ENCODE results near the gene CCDC183. TPM values are rescaled to one million over a fixed set of nuclear protein-coding genes. Genes with fewer than 3 reads are reported as not detected.

CCDC183 gene
- polyA plus RNA-seq, 1 donor (not counting 4 experiments of a cell fraction or from before 2014, with no cell fraction given), result 0.03 TPM

DNA sequence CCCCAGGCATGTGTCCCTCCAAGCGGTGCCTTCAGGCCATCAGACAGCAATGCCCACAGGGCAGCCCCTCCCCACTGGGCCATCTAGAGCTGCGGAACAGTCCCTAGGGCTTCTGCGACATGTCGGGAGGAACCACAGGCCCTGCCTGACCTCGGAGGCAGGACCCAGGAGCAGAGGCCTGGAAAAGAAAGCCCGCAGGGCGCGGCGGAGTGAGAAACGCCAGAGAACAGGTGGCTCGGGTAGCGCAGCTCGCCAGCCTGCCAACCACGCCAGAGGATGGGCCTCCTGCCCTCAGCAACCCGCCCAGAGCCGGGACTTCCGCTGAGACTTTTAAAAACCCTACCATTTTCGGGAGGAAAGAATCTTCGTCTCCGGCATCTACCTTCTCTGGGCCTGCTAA is 38.8 kb upstream of the CCDC183 start:
- H3K27ac ChIP-seq (ENCODE audit: control insufficient read depth, insufficient read depth, low read length), result no peak overlapping the region
- dilution Hi-C loops (cut with MboI; ENCODE audit: extremely low pct_ligation_motif_present, low sequenced_read_pairs), result no loop called here
- FAIRE-seq, result no peak
- no peaks in the 10 kb centered on the region for H3K9me1 ChIP-seq (ENCODE audit: control insufficient read depth, extremely low read depth, insufficient read depth, low read length)
- H3K36me3 ChIP-seq (ENCODE audit: control insufficient read depth in 2 of 2, extremely low read depth in 1 of 2, insufficient read depth in 2 of 2, low read length in 2 of 2), result no peaks in the 10 kb centered on the region
- no peak overlapping the region for H3K4me2 ChIP-seq (ENCODE audit: control insufficient read depth, extremely low read depth, insufficient read depth, low read depth, low read length)
- TF ChIP-seq, protein P1, sequence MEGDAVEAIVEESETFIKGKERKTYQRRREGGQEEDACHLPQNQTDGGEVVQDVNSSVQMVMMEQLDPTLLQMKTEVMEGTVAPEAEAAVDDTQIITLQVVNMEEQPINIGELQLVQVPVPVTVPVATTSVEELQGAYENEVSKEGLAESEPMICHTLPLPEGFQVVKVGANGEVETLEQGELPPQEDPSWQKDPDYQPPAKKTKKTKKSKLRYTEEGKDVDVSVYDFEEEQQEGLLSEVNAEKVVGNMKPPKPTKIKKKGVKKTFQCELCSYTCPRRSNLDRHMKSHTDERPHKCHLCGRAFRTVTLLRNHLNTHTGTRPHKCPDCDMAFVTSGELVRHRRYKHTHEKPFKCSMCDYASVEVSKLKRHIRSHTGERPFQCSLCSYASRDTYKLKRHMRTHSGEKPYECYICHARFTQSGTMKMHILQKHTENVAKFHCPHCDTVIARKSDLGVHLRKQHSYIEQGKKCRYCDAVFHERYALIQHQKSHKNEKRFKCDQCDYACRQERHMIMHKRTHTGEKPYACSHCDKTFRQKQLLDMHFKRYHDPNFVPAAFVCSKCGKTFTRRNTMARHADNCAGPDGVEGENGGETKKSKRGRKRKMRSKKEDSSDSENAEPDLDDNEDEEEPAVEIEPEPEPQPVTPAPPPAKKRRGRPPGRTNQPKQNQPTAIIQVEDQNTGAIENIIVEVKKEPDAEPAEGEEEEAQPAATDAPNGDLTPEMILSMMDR (optimal IDR thresholded peaks at IDR 0.05 in 1 of 3, IDR thresholded peaks at IDR 0.05 in 1 of 3, conservative IDR thresholded peaks at IDR 0.05 in 1 of 3; ENCODE audit: extremely low read depth in 1 of 3, insufficient read depth in 2 of 3, low read length in 3 of 3), result no peak
- TF ChIP-seq EZH2 (IDR thresholded peaks at IDR 0.05; ENCODE audit: low read length), result no peak
- no peak overlapping the region for H3K9ac ChIP-seq (ENCODE audit: control insufficient read depth, extremely low read depth, insufficient read depth, low read length)
- peaks cover 12% of the 10 kb centered on the region for H3K27me3 ChIP-seq (ENCODE audit: control insufficient read depth, extremely low read depth, insufficient read depth, low read length)
- no peaks in the 10 kb centered on the region for H3K79me2 ChIP-seq (ENCODE audit: control insufficient read depth, insufficient read depth, low read length)
- H4K20me1 ChIP-seq (ENCODE audit: control insufficient read depth, extremely low read depth, insufficient read depth, low read length), result no peaks in the 10 kb centered on the region
- H2AFZ ChIP-seq (ENCODE audit: control insufficient read depth, low read length), result no peak overlapping the region
- no peak for DNase-seq (ENCODE audit: low read depth, low spot score)
- H3K9me3 ChIP-seq (ENCODE audit: control insufficient read depth, low read depth, low read length), result peaks cover 5% of the 10 kb centered on the region
- H3K4me3 ChIP-seq (ENCODE audit: control insufficient read depth in 2 of 3, extremely low read depth in 1 of 3, insufficient read depth in 2 of 3, low read depth in 1 of 3, low read length in 3 of 3), result no peak overlapping the region
- H3K4me1 ChIP-seq (ENCODE audit: control insufficient read depth, extremely low read depth, insufficient read depth, low read length), result no peaks in the 10 kb centered on the region

DNA sequence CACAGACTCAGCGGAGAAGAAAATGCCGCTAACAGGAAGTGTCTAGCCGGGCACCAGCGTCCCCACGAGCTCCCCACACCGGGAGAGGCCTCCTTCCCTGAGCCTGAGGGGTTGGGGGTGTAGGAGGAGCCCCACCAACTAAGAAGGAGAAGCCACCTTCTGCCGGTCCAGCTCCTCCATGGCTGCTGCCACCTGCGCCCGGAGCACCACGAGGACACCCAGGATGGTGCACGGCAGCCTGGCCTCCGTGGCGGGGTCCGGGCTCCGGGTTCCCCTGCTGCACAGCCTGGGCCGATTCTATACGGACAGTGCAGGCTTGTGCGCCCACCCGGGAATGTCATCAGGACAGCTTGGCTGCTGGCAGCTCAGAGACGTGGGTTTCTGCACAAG is 38.4 kb upstream of the CCDC183 start:
- H3K4me2 ChIP-seq (ENCODE audit: control insufficient read depth, extremely low read depth, insufficient read depth, low read depth, low read length), result no peak overlapping the region
- DNase-seq (ENCODE audit: low read depth, low spot score) (no peak), FAIRE-seq (no peak)
- H3K79me2 ChIP-seq (ENCODE audit: control insufficient read depth, insufficient read depth, low read length), result no peaks in the 10 kb centered on the region
- H3K4me3 ChIP-seq (ENCODE audit: control insufficient read depth in 2 of 3, extremely low read depth in 1 of 3, insufficient read depth in 2 of 3, low read depth in 1 of 3, low read length in 3 of 3), result no peak overlapping the region
- dilution Hi-C loops (cut with MboI; ENCODE audit: extremely low pct_ligation_motif_present, low sequenced_read_pairs), result no loop called here
- H2AFZ ChIP-seq (ENCODE audit: control insufficient read depth, low read length), result no peak overlapping the region
- no peaks in the 10 kb centered on the region for H3K36me3 ChIP-seq (ENCODE audit: control insufficient read depth in 2 of 2, extremely low read depth in 1 of 2, insufficient read depth in 2 of 2, low read length in 2 of 2)
- H3K9me1 ChIP-seq (ENCODE audit: control insufficient read depth, extremely low read depth, insufficient read depth, low read length), result no peaks in the 10 kb centered on the region
- H3K27me3 ChIP-seq (ENCODE audit: control insufficient read depth, extremely low read depth, insufficient read depth, low read length), result peaks cover 12% of the 10 kb centered on the region
- no peak overlapping the region for H3K9ac ChIP-seq (ENCODE audit: control insufficient read depth, extremely low read depth, insufficient read depth, low read length)
- H3K9me3 ChIP-seq (ENCODE audit: control insufficient read depth, low read depth, low read length), result peaks cover 5% of the 10 kb centered on the region
- H4K20me1 ChIP-seq (ENCODE audit: control insufficient read depth, extremely low read depth, insufficient read depth, low read length), result no peaks in the 10 kb centered on the region
- no peak overlapping the region for H3K27ac ChIP-seq (ENCODE audit: control insufficient read depth, insufficient read depth, low read length)
- H3K4me1 ChIP-seq (ENCODE audit: control insufficient read depth, extremely low read depth, insufficient read depth, low read length), result no peaks in the 10 kb centered on the region
- TF ChIP-seq EZH2 (IDR thresholded peaks at IDR 0.05; ENCODE audit: low read length), result no peak

DNA sequence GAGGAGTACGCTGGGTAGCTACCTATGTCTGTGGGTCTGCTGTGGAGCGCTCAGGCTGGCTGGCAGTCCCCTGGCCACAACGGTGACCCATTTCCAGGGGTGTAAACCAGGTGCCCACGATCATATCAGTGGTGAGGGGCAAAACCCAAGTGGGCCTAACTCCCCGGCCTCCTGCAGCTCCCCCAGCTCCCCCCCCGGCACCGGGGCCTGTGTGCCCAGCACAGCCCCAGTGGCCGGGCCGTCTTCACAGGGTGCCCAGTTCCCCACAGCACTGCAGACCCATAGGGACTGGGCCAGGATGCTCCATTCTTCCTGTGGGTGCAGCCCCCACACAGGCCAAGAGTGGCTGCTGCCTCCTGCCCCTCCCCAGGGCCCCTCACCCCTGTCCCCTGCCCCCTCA is 37.1 kb upstream of the CCDC183 start:
- no peak for DNase-seq (ENCODE audit: low read depth, low spot score)
- Histone ChIP-seq H2AFZ (ENCODE audit: control insufficient read depth, low read length) (no peak overlapping the region), H3K9me1 (ENCODE audit: control insufficient read depth, extremely low read depth, insufficient read depth, low read length) (no peaks in the 10 kb centered on the region), H3K27ac (ENCODE audit: control insufficient read depth, insufficient read depth, low read length) (no peak overlapping the region), H3K4me1 (ENCODE audit: control insufficient read depth, extremely low read depth, insufficient read depth, low read length) (no peaks in the 10 kb centered on the region), H3K27me3 (ENCODE audit: control insufficient read depth, extremely low read depth, insufficient read depth, low read length) (peaks cover 19% of the 10 kb centered on the region), H3K4me3 (ENCODE audit: control insufficient read depth in 2 of 3, extremely low read depth in 1 of 3, insufficient read depth in 2 of 3, low read depth in 1 of 3, low read length in 3 of 3) (no peak overlapping the region), H3K36me3 (ENCODE audit: control insufficient read depth in 2 of 2, extremely low read depth in 1 of 2, insufficient read depth in 2 of 2, low read length in 2 of 2) (no peaks in the 10 kb centered on the region), H3K4me2 (ENCODE audit: control insufficient read depth, extremely low read depth, insufficient read depth, low read depth, low read length) (no peak overlapping the region), H4K20me1 (ENCODE audit: control insufficient read depth, extremely low read depth, insufficient read depth, low read length) (no peaks in the 10 kb centered on the region), H3K9ac (ENCODE audit: control insufficient read depth, extremely low read depth, insufficient read depth, low read length) (no peak overlapping the region), H3K79me2 (ENCODE audit: control insufficient read depth, insufficient read depth, low read length) (no peaks in the 10 kb centered on the region), H3K9me3 (ENCODE audit: control insufficient read depth, low read depth, low read length) (peaks cover 5% of the 10 kb centered on the region)
- dilution Hi-C loops (cut with MboI; ENCODE audit: extremely low pct_ligation_motif_present, low sequenced_read_pairs), result no loop called here
- no peak for FAIRE-seq
- TF ChIP-seq, protein P1 (optimal IDR thresholded peaks at IDR 0.05 in 1 of 3, IDR thresholded peaks at IDR 0.05 in 1 of 3, conservative IDR thresholded peaks at IDR 0.05 in 1 of 3; ENCODE audit: extremely low read depth in 1 of 3, insufficient read depth in 2 of 3, low read length in 3 of 3), result no peak
- no peak for TF ChIP-seq EZH2 (IDR thresholded peaks at IDR 0.05; ENCODE audit: low read length)
